Measurements from ENCODE around the gene STK36.
A peak's percentile ranks its signal among the peaks of the same experiment; 100 is the strongest.

STK36 gene

GRCh38 chr2:218671654-218672566 is at the start of gene STK36, which contains the start of gene RNF25:
Gene STK36 (plus strand): TSS chr2:218672086. CDS start chr2:218672830, 744 bp downstream.
Gene RNF25 (minus strand): TSS chr2:218672002. CDS start chr2:218671970, 32 bp downstream.
- DNase-seq (ENCODE audit: low read depth): peak; percentile 68

- no peak for DNase-seq (ENCODE audit: low read depth)
These were observed 49.1 kb upstream of the STK36 start for GRCh38 chr2:218622606-218623365.

GRCh38 chr2:218623366-218623705 is 48.5 kb upstream of the STK36 start:
- DNase-seq (ENCODE audit: low read depth): no peak

- DNase-seq (ENCODE audit: low read depth): no peak
These were observed 45.5 kb upstream of the STK36 start for GRCh38 chr2:218626369-218626768.

- DNase-seq (ENCODE audit: low read depth): no peak
These were observed 43.9 kb upstream of the STK36 start for GRCh38 chr2:218627939-218628338.

- DNase-seq (ENCODE audit: low read depth): no peak
These were observed 40.0 kb upstream of the STK36 start for GRCh38 chr2:218631837-218632236.

- DNase-seq (ENCODE audit: low read depth): no peak
These were observed 36.2 kb upstream of the STK36 start for GRCh38 chr2:218635719-218636118.

- DNase-seq (ENCODE audit: low read depth): no peak
These were observed 33.5 kb upstream of the STK36 start for GRCh38 chr2:218638372-218638771.

GRCh38 chr2:218642121-218642656 is 29.7 kb upstream of the STK36 start:
- DNase-seq (ENCODE audit: low read depth): no peak

GRCh38 chr2:218642786-218643185 is 29.1 kb upstream of the STK36 start:
- DNase-seq (ENCODE audit: low read depth): no peak

- DNase-seq (ENCODE audit: low read depth): no peak
These were observed 28.1 kb upstream of the STK36 start for GRCh38 chr2:218643751-218644310.

GRCh38 chr2:218644721-218645120 is 27.2 kb upstream of the STK36 start:
- DNase-seq (ENCODE audit: low read depth): no peak

GRCh38 chr2:218645126-218645525 is 26.8 kb upstream of the STK36 start:
- DNase-seq (ENCODE audit: low read depth): no peak

- peak; percentile 35 for DNase-seq (ENCODE audit: low read depth)
These were observed 23.6 kb upstream of the STK36 start for GRCh38 chr2:218648088-218648786.

GRCh38 chr2:218648787-218649100 is 23.1 kb upstream of the STK36 start:
- DNase-seq (ENCODE audit: low read depth): no peak

- DNase-seq (ENCODE audit: low read depth): no peak
These were observed 16.1 kb upstream of the STK36 start for GRCh38 chr2:218655751-218656150.

GRCh38 chr2:218658671-218659257 is 13.1 kb upstream of the STK36 start:
- no peak for DNase-seq (ENCODE audit: low read depth)

GRCh38 chr2:218659258-218659987 is 12.5 kb upstream of the STK36 start, which contains the start of the genes BCS1L and ZNF142:
Gene BCS1L (plus strand): TSS chr2:218659683. CDS start chr2:218660988, 1,305 bp downstream.
Gene ZNF142 (minus strand): TSS chr2:218659623. CDS start chr2:218656429, 3,194 bp downstream.
- peak; percentile 89 for DNase-seq (ENCODE audit: low read depth)

GRCh38 chr2:218659988-218660358 is 11.9 kb upstream of the STK36 start:
- DNase-seq (ENCODE audit: low read depth): no peak

- DNase-seq (ENCODE audit: low read depth): no peak
These were observed 9.5 kb upstream of the STK36 start for GRCh38 chr2:218662377-218662776.

- no peak for DNase-seq (ENCODE audit: low read depth)
These were observed 9.1 kb upstream of the STK36 start for GRCh38 chr2:218662827-218663226.
